ENCODE measurements around the gene LRP8. TPM values are rescaled to one million over a fixed set of nuclear protein-coding genes. Genes with fewer than 3 reads are reported as not detected.
"Not testable (repeated sequence)": the region's sequence is repeated elsewhere in the genome, so short reads cannot be mapped to it uniquely, and the experiment has no call there.

LRP8 gene
- polyA plus RNA-seq, 1 of the 3 experiments (the other 2 are of a cell fraction), result 19.9 TPM

DNA sequence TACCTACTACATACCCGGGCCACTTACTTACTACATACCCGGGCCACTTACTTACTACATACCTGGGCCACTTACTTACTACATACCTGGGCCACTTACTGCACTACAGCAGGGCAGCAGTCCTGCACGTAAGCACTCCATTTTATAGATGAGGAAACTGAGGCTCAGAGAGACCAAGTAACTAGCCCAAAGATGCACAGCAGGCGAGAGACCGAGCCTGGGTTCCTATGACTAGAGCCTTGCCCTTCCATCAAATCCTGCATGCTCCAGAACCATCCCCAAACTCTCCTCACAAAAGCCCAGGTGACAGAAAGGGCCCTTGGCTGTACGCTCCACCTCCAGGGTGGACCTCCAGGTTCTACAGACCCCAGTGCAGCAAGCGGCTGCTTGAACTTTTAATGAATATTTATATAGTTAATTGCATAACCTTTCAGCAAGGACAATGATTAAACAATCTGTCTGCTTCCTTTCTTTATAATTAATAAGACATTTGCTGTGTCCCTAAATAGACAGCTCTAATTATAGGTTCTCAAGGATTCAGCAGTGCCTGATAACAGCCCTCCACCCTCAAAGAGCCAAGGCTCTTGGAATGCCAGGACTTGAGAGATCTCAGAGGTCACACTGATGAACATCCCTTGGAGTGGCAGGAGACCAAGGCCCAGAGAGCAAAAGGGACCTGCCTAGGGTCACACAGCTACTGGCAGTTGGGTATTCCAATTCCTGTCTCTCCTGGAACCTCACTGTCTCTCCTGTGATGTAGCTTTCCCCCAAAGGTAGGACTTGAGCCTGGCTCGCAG is 43.4 kb downstream of the LRP8 start:
- Histone ChIP-seq H3K27me3 (ENCODE audit: insufficient read depth) (no peaks in the 10 kb centered on the region), H3K36me3 (replicated peaks in 1 of 2; ENCODE audit: control insufficient read depth in 1 of 2, insufficient read depth in 2 of 2, low read length in 1 of 2) (peaks cover 0 to 13% of the 10 kb centered on the region in 2 experiments), H3K9ac (no peak overlapping the region), H4K20me1 (ENCODE audit: insufficient read depth) (no peaks in the 10 kb centered on the region), H3K9me3 (no peaks in the 10 kb centered on the region), H2AFZ (ENCODE audit: low read depth) (no peak overlapping the region), H3K4me2 (no peak overlapping the region), H3K27ac (ENCODE audit: low read depth in 2 of 2, low read length in 1 of 2) (no peak overlapping the region), H3F3A (replicated peaks; ENCODE audit: insufficient read depth) (no peaks in the 10 kb centered on the region), H3K4me1 (ENCODE audit: control insufficient read depth in 1 of 2, insufficient read depth in 2 of 2, low read depth in 1 of 2, low read length in 1 of 2) (peaks cover 0 to 29% of the 10 kb centered on the region in 2 experiments; a peak in 1 of 4 replicates), H3K9me2 (no peaks in the 10 kb centered on the region), H3K4me3 (ENCODE audit: low read depth in 2 of 2, low read length in 1 of 2) (no peak overlapping the region), H3K79me2 (ENCODE audit: insufficient read depth) (no peaks in the 10 kb centered on the region)
- 97% methylated on average over 8 of the region's 8 CpGs for WGBS (ENCODE audit: low lambda C conversion rate)
- CTCF ChIA-PET, result interaction anchor here (9.4 kb wide), 1 partner anchor 110 kb away, joined by 81 read pairs; no protein-coding TSS in a partner anchor
- no peak for DNase-seq
- POLR2A ChIA-PET, result no interaction called here
- no peak for TF ChIP-seq NFIC (IDR thresholded peaks at IDR 0.05; ENCODE audit: borderline replicate concordance)
- no peak for TF ChIP-seq EZH2phosphoT487 (IDR thresholded peaks at IDR 0.05; ENCODE audit: borderline replicate concordance, low read depth)
- no peak for TF ChIP-seq ELF1 (IDR thresholded peaks at IDR 0.05)
- no peak for TF ChIP-seq TAF1 (IDR thresholded peaks at IDR 0.05; ENCODE audit: borderline replicate concordance, low read depth, low read length)
- TF ChIP-seq RCOR1 (IDR thresholded peaks at IDR 0.05; ENCODE audit: low read length), result no peak
- TF ChIP-seq FOSL2 (IDR thresholded peaks at IDR 0.05; ENCODE audit: borderline replicate concordance, low read depth), result no peak
- no peak for TF ChIP-seq JUND (IDR thresholded peaks at IDR 0.05)
- no peak for TF ChIP-seq ZBTB33 (IDR thresholded peaks at IDR 0.05; ENCODE audit: borderline replicate concordance, low read depth)
- TF ChIP-seq TCF12 (IDR thresholded peaks at IDR 0.05), result no peak
- TF ChIP-seq, protein P1, sequence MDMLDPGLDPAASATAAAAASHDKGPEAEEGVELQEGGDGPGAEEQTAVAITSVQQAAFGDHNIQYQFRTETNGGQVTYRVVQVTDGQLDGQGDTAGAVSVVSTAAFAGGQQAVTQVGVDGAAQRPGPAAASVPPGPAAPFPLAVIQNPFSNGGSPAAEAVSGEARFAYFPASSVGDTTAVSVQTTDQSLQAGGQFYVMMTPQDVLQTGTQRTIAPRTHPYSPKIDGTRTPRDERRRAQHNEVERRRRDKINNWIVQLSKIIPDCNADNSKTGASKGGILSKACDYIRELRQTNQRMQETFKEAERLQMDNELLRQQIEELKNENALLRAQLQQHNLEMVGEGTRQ (IDR thresholded peaks at IDR 0.05; ENCODE audit: borderline replicate concordance, low read depth, low read length), result no peak
- no peak for TF ChIP-seq RXRA (IDR thresholded peaks at IDR 0.05; ENCODE audit: borderline replicate concordance, low read depth)
- TF ChIP-seq FOXM1 (IDR thresholded peaks at IDR 0.05; ENCODE audit: low read depth), result no peak
- no peak for TF ChIP-seq NRF1 (IDR thresholded peaks at IDR 0.05; ENCODE audit: low read depth, low read length)
- no peak for TF ChIP-seq MEF2A (IDR thresholded peaks at IDR 0.05; ENCODE audit: borderline replicate concordance, low read depth)
- no peak for TF ChIP-seq TEAD4 (IDR thresholded peaks at IDR 0.05; ENCODE audit: borderline replicate concordance, insufficient read depth)
- TF ChIP-seq, protein P2, sequence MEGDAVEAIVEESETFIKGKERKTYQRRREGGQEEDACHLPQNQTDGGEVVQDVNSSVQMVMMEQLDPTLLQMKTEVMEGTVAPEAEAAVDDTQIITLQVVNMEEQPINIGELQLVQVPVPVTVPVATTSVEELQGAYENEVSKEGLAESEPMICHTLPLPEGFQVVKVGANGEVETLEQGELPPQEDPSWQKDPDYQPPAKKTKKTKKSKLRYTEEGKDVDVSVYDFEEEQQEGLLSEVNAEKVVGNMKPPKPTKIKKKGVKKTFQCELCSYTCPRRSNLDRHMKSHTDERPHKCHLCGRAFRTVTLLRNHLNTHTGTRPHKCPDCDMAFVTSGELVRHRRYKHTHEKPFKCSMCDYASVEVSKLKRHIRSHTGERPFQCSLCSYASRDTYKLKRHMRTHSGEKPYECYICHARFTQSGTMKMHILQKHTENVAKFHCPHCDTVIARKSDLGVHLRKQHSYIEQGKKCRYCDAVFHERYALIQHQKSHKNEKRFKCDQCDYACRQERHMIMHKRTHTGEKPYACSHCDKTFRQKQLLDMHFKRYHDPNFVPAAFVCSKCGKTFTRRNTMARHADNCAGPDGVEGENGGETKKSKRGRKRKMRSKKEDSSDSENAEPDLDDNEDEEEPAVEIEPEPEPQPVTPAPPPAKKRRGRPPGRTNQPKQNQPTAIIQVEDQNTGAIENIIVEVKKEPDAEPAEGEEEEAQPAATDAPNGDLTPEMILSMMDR (IDR thresholded peaks at IDR 0.05), result no peak
- TF ChIP-seq YY1 (IDR thresholded peaks at IDR 0.05; ENCODE audit: low read depth), result no peak
- TF ChIP-seq POLR2AphosphoS5 (IDR thresholded peaks at IDR 0.05; ENCODE audit: low read depth, low read length), result no peak

GRCh38 chr1:53283156-53283555 is 44.7 kb downstream of the LRP8 start:
- H3K9me3 ChIP-seq; DNase-seq; H3K9me2 ChIP-seq; H2AFZ ChIP-seq (ENCODE audit: low read depth); H3F3A ChIP-seq (replicated peaks; ENCODE audit: insufficient read depth); H3K79me2 ChIP-seq (ENCODE audit: insufficient read depth); H3K27ac ChIP-seq (ENCODE audit: low read depth in 2 of 2, low read length in 1 of 2); H3K27me3 ChIP-seq (ENCODE audit: insufficient read depth); H3K4me3 ChIP-seq (ENCODE audit: low read depth in 2 of 2, low read length in 1 of 2); H3K36me3 ChIP-seq (replicated peaks in 1 of 2; ENCODE audit: control insufficient read depth in 1 of 2, insufficient read depth in 2 of 2, low read length in 1 of 2); H3K4me2 ChIP-seq; H3K9ac ChIP-seq; H4K20me1 ChIP-seq (ENCODE audit: insufficient read depth): not testable (repeated sequence)
- ChIA-PET POLR2A (interaction anchor here (1.6 kb wide), 1 partner anchor 34 kb away, joined by 4 read pairs; no protein-coding TSS in a partner anchor), CTCF (interaction anchor here (0.8 to 13.5 kb wide), 2 partner anchors 13 to 109 kb away, joined by 4 to 410 read pairs; no protein-coding TSS in a partner anchor)
- peaks cover 0 to 22% of the 10 kb centered on the region in 2 experiments; a peak in 1 of 4 replicates for H3K4me1 ChIP-seq (ENCODE audit: control insufficient read depth in 1 of 2, insufficient read depth in 2 of 2, low read depth in 1 of 2, low read length in 1 of 2)
- 91% methylated on average over 12 of the region's 12 CpGs for WGBS (ENCODE audit: low lambda C conversion rate)

Data from SK-N-SH (cell line).